ENCODE results near the gene ATXN7.

Gene ATXN7

GRCh38 chr3:63955036-63955650 lies 91.5 kb downstream of the ATXN7 start:
- TF ChIP-seq, protein P1, sequence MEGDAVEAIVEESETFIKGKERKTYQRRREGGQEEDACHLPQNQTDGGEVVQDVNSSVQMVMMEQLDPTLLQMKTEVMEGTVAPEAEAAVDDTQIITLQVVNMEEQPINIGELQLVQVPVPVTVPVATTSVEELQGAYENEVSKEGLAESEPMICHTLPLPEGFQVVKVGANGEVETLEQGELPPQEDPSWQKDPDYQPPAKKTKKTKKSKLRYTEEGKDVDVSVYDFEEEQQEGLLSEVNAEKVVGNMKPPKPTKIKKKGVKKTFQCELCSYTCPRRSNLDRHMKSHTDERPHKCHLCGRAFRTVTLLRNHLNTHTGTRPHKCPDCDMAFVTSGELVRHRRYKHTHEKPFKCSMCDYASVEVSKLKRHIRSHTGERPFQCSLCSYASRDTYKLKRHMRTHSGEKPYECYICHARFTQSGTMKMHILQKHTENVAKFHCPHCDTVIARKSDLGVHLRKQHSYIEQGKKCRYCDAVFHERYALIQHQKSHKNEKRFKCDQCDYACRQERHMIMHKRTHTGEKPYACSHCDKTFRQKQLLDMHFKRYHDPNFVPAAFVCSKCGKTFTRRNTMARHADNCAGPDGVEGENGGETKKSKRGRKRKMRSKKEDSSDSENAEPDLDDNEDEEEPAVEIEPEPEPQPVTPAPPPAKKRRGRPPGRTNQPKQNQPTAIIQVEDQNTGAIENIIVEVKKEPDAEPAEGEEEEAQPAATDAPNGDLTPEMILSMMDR (IDR thresholded peaks at IDR 0.05; ENCODE audit: extremely low read depth, insufficient read depth, missing control alignments): no peak
- in situ Hi-C loops (cut with MboI; ENCODE audit: low pct_unique_long_range_greater_than_20kb, low sequenced_read_pairs, unreplicated experiment): no loop called here
- DNase-seq (ENCODE audit: low spot score): no peak

- DNase-seq (ENCODE audit: low spot score): no peak
- TF ChIP-seq, protein P1 (IDR thresholded peaks at IDR 0.05; ENCODE audit: extremely low read depth, insufficient read depth, missing control alignments): no peak
- in situ Hi-C loops (cut with MboI; ENCODE audit: low pct_unique_long_range_greater_than_20kb, low sequenced_read_pairs, unreplicated experiment): no loop called here
Observed at GRCh38 chr3:63955830-63956545, 92.3 kb downstream of the ATXN7 start.

- TF ChIP-seq, protein P1 (IDR thresholded peaks at IDR 0.05; ENCODE audit: extremely low read depth, insufficient read depth, missing control alignments): no peak
- in situ Hi-C loops (cut with MboI; ENCODE audit: low pct_unique_long_range_greater_than_20kb, low sequenced_read_pairs, unreplicated experiment): no loop called here
- no peak for DNase-seq (ENCODE audit: low spot score)
Observed at GRCh38 chr3:63959146-63959545, 95.5 kb downstream of the ATXN7 start.

DNA sequence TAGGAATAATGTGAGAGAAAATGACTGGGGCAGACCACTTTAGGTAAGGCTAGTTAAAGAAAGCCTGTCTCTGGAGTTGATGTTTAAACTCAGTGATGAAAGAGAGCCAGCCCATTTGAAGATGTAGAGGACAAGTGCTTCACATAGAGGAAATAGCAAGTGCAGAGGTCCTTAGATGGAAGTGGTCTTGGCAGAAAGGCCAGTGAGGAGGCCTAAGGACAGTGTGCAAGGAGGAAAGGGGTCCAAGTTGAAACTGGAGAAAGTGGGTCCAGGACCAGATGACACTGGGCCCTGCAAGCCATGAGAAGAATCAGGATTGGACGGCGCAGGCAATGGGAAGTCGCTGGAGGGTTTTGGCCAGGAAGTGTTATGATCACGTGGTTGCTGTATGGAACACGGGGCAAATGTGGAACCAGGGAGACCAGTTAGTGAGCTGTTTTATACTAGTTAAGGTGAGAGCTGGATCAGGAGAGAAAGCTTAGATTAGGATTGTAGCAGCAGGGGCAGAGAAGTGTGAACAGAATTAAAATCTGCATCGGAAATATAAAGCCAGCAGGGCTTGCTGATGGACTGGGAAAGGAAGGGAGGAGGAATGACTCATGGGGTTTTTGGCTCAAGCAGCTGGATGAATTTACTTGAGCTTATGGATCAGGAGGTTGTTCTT lies 96.5 kb downstream of the ATXN7 start:
- in situ Hi-C loops (cut with MboI; ENCODE audit: low pct_unique_long_range_greater_than_20kb, low sequenced_read_pairs, unreplicated experiment): no loop called here
- TF ChIP-seq, protein P1 (IDR thresholded peaks at IDR 0.05; ENCODE audit: extremely low read depth, insufficient read depth, missing control alignments): no peak
- no peak for DNase-seq (ENCODE audit: low spot score)

DNA sequence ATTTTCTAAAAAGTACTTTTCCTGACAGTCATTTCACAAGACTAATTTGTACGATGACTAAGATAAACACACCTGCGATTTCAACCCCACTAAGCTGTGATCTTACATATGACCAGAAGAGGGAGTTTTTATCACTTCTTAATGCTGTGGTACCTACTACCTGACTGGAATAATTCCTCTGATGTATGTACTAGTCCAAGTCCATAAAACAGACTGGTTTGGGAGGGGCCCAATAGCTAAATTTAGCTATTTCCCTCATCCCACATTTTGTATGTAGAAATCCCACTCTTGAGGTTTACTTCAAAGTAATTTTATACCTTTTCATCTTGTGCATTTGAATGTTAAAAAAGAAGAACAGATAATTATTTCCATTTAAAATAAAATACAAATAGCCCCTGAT lies 98.2 kb downstream of the ATXN7 start:
- TF ChIP-seq, protein P1 (IDR thresholded peaks at IDR 0.05; ENCODE audit: extremely low read depth, insufficient read depth, missing control alignments): peak; percentile 63
- in situ Hi-C loops (cut with MboI; ENCODE audit: low pct_unique_long_range_greater_than_20kb, low sequenced_read_pairs, unreplicated experiment): no loop called here
- peak; percentile 26 for DNase-seq (ENCODE audit: low spot score)

GRCh38 chr3:63963496-63963895 lies 99.8 kb downstream of the ATXN7 start:
- in situ Hi-C loops (cut with MboI; ENCODE audit: low pct_unique_long_range_greater_than_20kb, low sequenced_read_pairs, unreplicated experiment): no loop called here
- DNase-seq (ENCODE audit: low spot score): no peak
- TF ChIP-seq, protein P1 (IDR thresholded peaks at IDR 0.05; ENCODE audit: extremely low read depth, insufficient read depth, missing control alignments): no peak

All from GM13977 (cell line).